CD4-positive, alpha-beta T cell treated with Interleukin-4 for 1 hour (primary cell): Measurements from ENCODE around the gene CMTR1.
"Not testable (repeated sequence)": the region's sequence is repeated elsewhere in the genome, so short reads cannot be mapped to it uniquely, and the experiment has no call there.

Experiments used
- DNase-seq, 2 donors: peaks; one replicate each; pipeline ENCODE4 v3.0.0-alpha.2; 2020 to 2022

CMTR1 gene

GRCh38 chr6:37432916-37433656, at the start of gene CMTR1:
TSS of gene CMTR1 (plus strand) at chr6:37433221. CDS start at chr6:37435630, 2,409 bp downstream.
- peak; percentile 97 to 98 for DNase-seq

GRCh38 chr6:37388578-37388977, 44.4 kb upstream of the CMTR1 start:
- DNase-seq = no peak

DNA sequence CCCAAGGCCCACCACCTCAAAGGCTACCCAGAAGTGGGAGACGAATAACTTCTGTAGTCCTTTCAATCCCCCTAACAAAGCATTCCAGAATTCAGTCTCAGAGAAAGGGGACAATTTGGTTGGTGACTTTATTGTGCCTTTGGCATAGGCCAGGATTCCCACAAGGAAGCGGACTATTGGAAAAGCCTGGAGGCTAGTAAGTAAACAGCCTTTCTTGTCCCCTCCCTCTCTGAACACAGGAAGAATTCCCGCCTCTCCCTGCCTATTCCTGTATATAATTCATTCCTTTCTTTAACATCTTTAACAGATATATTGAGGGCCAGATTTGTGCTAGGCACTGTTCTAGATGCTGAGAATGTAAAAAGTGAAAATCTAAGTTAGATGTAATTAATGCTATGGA, 43.2 kb upstream of the CMTR1 start:
- no peak for DNase-seq

DNA sequence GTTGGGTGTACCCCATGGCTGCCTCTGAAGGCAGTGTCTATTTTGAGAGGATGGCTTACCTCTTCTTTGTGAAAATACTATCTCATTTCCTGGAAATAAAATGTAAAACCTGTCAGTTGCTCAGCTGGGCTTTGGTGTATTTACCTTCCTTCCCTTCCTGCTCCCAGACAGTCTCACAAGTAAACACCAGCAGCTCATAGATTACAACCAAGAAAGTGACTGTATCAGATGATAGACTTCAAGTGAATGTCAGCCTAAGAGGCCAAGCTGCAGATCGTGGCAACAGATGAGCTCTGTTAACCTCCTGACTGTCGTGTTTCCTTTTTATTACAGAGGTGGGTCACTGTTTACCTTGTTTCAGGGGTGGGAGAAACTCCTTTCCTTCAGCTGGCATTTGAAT, 41.9 kb upstream of the CMTR1 start:
- DNase-seq = no peak

DNA sequence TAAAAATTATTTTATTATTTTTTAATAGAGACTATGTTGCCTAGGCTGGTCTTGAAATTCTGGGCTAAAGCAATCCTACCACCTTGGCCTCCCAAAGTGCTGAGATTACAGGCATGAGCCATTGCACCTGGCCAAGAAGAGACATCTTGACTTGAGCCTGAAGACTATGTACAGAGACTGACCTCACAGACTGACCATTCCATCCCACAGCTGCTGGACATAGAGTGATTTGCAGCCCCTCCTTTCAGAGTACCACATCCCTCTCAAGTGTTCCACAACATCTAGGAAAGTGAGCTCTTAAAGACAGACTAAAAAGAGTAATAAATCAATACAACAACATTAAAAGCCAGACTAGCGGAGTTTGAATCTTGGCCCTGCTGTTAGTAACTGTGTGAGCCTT, 40.2 kb upstream of the CMTR1 start:
- DNase-seq = no peak

- DNase-seq = no peak
Measured at GRCh38 chr6:37393381-37393929, 39.6 kb upstream of the CMTR1 start.

- DNase-seq = no peak
Measured at GRCh38 chr6:37396571-37397180, 36.3 kb upstream of the CMTR1 start.

GRCh38 chr6:37399131-37399530, 33.9 kb upstream of the CMTR1 start:
- no peak for DNase-seq

DNA sequence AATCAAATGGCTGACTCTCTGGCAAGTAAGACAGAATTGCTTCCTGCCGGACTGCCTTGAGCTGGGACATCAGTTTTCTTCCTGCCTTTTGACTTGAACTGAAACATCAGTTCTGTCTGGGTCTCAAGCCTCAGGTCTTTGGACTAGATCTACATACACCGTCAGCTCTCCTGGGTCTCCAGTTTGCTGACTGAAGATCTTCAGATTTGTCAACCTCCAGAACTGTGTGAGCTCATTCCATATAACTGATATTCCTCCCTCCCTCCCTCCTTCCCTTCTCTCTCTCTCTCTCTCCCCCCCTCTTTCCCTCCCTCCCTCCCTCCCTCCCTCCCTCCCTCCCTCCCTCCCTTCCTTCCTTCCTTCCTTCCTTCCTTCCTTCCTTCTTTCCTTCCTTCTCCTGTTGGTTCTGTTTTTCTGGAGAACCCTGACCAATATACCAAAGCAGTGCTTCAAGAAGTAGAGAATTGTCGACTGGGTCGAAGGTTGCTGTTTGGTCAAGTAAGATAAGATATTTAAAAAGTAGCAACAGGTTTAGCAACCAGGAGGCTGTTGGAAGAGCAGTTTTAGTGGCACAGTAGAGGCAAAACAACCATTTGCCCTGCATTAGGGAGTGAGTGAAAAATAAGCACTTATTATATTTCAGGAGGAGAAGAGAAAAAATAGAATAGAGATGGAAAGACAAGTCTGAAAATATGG, 33.1 kb upstream of the CMTR1 start:
- DNase-seq = no peak

DNA sequence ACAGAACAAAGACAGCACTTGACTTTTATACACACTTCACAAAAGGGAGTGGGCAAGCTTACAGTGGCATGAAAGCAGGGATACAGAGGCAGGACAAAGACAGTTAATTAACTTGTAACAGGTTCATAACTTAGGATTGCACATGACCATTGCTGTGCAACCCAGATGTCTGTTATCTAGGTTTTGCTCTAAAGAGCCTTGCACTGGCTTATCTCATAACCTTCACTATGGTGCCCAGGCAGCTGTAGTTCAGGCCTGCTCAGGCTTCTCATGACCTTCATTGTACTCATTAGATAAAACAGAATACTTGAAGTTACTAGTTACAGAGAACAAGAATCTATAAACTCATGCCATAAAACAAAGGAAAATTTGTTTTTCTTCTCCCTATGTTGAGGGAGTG, 31.4 kb upstream of the CMTR1 start:
- DNase-seq = not testable (repeated sequence)

GRCh38 chr6:37406726-37407341, 26.2 kb upstream of the CMTR1 start:
- no peak for DNase-seq

- no peak for DNase-seq
Measured at GRCh38 chr6:37407948-37408347, 25.1 kb upstream of the CMTR1 start.

- DNase-seq = no peak
Measured at GRCh38 chr6:37409501-37409900, 23.5 kb upstream of the CMTR1 start.

DNA sequence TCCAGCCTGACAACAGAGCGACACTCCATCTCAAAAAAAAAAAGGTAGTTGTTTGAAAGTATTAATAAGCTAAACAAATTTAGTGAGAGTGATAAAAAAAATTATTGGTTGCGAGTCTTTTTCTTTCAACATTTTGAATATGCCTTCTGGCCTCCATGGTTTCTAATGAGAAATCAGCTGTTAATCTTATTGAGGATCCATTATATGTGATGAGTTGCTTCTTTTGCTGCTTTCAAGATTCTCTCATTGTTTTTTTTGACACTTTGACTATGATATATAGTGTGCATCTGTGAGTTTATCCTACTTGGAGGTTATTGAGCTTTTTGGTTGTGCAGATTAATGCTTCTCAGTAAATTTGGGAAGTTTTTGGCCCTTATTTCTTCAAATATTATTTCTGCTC, 15.6 kb upstream of the CMTR1 start:
- no peak for DNase-seq

GRCh38 chr6:37418722-37419121, 14.3 kb upstream of the CMTR1 start:
- no peak for DNase-seq

GRCh38 chr6:37426058-37426944, 6.7 kb upstream of the CMTR1 start:
- DNase-seq = no peak

- no peak for DNase-seq
Measured at GRCh38 chr6:37426945-37427510, 6.0 kb upstream of the CMTR1 start.

- no peak for DNase-seq
Measured at GRCh38 chr6:37429352-37429750, 3.7 kb upstream of the CMTR1 start.

- DNase-seq = no peak
Measured at GRCh38 chr6:37432590-37432915, 468 bp upstream of the CMTR1 start.

- DNase-seq = peak; percentile 33 to 72
Measured at GRCh38 chr6:37433657-37434271, 743 bp downstream of the CMTR1 start.

DNA sequence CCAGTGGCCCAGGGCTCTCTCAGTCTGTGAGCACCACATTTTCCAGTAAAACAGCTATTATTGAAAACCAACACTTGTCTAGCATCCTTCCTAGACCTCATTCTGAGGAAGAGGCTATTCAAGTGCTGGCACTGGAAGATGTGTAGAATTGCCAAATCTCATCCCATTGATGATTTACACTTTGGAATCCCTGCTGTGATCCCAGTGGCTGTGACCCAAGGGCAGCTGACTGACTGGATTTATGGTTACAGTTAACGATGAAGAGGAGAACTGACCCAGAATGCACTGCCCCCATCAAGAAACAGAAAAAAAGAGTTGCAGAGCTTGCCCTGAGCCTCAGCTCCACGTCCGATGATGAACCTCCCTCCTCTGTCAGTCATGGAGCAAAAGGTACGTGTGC, 2.4 kb downstream of the CMTR1 start:
- DNase-seq = no peak

GRCh38 chr6:37435816-37436215, 2.8 kb downstream of the CMTR1 start:
- DNase-seq = no peak
